GM12878 (cell line): Measurements from ENCODE around the gene KIF12. TPM values are rescaled to one million over a fixed set of nuclear protein-coding genes. Genes with fewer than 3 reads are reported as not detected.

ENCODE experiments used
- CEBPB ChIP-seq, 2 experiments: fragments of 150-350 bp in 1 of 2; IDR thresholded peaks; 2 replicates each; pipeline ENCODE4 v1.6.1; 2012 to 2014; ENCODE audit warnings: low read depth in 2 of 2, low read length in 2 of 2, borderline replicate concordance in 1 of 2, inconsistent platforms in 1 of 2
- IRF4 ChIP-seq: IDR thresholded peaks from 2 replicates; pipeline ENCODE4 v1.6.1; 2011; ENCODE audit warnings: low read depth, low read length
- NFIC ChIP-seq: IDR thresholded peaks from 2 replicates; pipeline ENCODE4 v1.6.1; 2012; ENCODE audit warnings: low read depth, mild to moderate bottlenecking, inconsistent platforms, low read length, moderate library complexity
- NR2F1 ChIP-seq: fragments of 450-650 bp; conservative IDR thresholded peaks from 2 replicates; pipeline ENCODE4 v1.6.1; 2017; ENCODE audit warnings: mild to moderate bottlenecking
- POLR2A ChIP-seq: IDR thresholded peaks from 2 replicates; pipeline ENCODE4 v1.6.1; 2011; ENCODE audit warnings: low read depth, mild to moderate bottlenecking, low read length
- RFX5 ChIP-seq: IDR thresholded peaks from 2 replicates; pipeline ENCODE4 v1.6.1; 2011; ENCODE audit warnings: low read depth, low read length, improper control_type of control experiment
- SPI1 ChIP-seq: IDR thresholded peaks from 2 replicates; pipeline ENCODE4 v1.6.1; 2011; ENCODE audit warnings: low read depth, mild to moderate bottlenecking, low read length, moderate library complexity, borderline replicate concordance; ENCODE audit not compliant: insufficient read depth
- TBL1XR1 ChIP-seq: IDR thresholded peaks from 2 replicates; pipeline ENCODE4 v1.6.1; 2012; ENCODE audit warnings: low read depth, low read length, improper control_type of control experiment
- polyA plus RNA-seq, 11 experiments: library from polyadenylated mRNA; depleted of rRNA in 4 of 11; unstranded in 6 of 11; stranded (reverse) in 5 of 11; fragments of >200 nt; fragmentation: Nextera tagmentation in 4 of 11; fragmentation: Illumina TruSeq in 1 of 11; extraction: Ambion mirVana in 4 of 11; extraction: Trizol in 1 of 11; gene quantifications; 1 replicate in 1 of 11; 2 replicates in 10 of 11; pipeline versions ENCODE4 v1.2.1 to v1.2.3, GENCODE V29; 2011 to 2016; ENCODE audit warnings: inconsistent platforms in 2 of 11, missing spikeins in 2 of 11, low read depth in 1 of 11
- total RNA-seq, 4 experiments: library from RNA; depleted of rRNA in 3 of 4; stranded (reverse); fragments of >200 nt in 3 of 4; fragmentation: Illumina TruSeq in 1 of 4; extraction: Trizol in 1 of 4; gene quantifications; 2 replicates each; pipeline versions ENCODE4 v1.2.1 to v1.2.3, GENCODE V29; 2013 to 2021
- TF ChIP-seq, protein P1 (sequence below): IDR thresholded peaks from 2 replicates; pipeline ENCODE4 v1.6.1; 2012; ENCODE audit warnings: mild to moderate bottlenecking, low read depth, low read length
- TF ChIP-seq, protein P2 (sequence below): fragments of 450-650 bp; IDR thresholded peaks from 2 replicates; pipeline ENCODE4 v1.6.1; 2016; ENCODE audit warnings: mild to moderate bottlenecking
- TF ChIP-seq, protein P3 (sequence below): IDR thresholded peaks from 2 replicates; pipeline ENCODE4 v1.6.1; 2011; ENCODE audit warnings: borderline replicate concordance, low read depth, mild to moderate bottlenecking, moderate library complexity, low read length; ENCODE audit not compliant: insufficient read depth, poor library complexity, severe bottlenecking
- TF ChIP-seq, protein P4 (sequence below): IDR thresholded peaks from 2 replicates; pipeline ENCODE4 v1.6.1; 2011; ENCODE audit warnings: low read depth, mild to moderate bottlenecking, low read length, moderate library complexity, borderline replicate concordance; ENCODE audit errors: extremely low read depth
- TF ChIP-seq, protein P5 (sequence below): IDR thresholded peaks from 2 replicates; pipeline ENCODE4 v1.6.1; 2011; ENCODE audit warnings: low read depth, low read length, improper control_type of control experiment, borderline replicate concordance
- TF ChIP-seq, protein P6 (sequence below): fragments of 450-650 bp; IDR thresholded peaks from 2 replicates; pipeline ENCODE4 v1.6.1; 2016; ENCODE audit warnings: mild to moderate bottlenecking, moderate library complexity, borderline replicate concordance

Gene KIF12
- total and polyA plus RNA-seq, 10 of the 15 experiments (the other 5 are each of a cell fraction or from before 2014, with no cell fraction given), result not detected

DNA sequence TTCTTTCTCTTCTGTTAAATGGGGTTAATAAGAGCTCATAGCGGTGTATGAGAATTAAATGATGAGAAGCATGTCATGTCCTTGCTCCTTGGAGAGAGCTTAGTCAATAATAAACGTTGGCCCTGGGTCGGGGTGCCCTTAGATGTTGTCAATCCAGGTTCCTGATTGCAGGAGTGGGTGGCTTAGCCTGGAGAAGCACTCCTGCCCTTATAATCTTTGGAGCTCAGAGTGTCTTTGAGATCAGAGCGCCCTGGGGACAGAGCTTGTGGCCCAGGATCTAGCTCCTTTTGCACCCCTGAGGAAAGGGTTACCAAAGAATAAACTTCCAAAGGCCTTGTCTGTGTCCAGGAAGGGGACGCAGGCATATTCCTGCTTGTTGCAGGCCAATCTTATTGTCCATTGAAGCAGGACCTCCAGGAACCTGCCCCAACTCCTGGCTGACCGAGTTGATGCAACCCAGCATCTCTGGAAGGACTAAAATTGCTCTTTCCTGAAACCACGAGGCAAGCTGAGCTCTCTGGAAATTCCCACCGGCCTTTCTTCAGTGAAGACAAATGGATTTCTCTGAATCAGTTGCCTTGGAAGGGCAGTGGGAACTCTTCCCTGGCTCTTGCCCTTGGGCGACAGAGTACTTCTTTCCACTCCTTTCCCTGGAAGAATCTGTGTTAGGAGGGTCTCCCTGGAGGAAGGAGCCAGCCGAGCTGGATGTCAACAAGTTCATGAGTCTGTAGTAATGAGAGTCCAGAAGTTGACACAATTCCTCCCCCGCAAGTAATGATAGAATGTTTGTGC, 14.6 kb downstream of the KIF12 start (continued):
- TF ChIP-seq, protein P1, sequence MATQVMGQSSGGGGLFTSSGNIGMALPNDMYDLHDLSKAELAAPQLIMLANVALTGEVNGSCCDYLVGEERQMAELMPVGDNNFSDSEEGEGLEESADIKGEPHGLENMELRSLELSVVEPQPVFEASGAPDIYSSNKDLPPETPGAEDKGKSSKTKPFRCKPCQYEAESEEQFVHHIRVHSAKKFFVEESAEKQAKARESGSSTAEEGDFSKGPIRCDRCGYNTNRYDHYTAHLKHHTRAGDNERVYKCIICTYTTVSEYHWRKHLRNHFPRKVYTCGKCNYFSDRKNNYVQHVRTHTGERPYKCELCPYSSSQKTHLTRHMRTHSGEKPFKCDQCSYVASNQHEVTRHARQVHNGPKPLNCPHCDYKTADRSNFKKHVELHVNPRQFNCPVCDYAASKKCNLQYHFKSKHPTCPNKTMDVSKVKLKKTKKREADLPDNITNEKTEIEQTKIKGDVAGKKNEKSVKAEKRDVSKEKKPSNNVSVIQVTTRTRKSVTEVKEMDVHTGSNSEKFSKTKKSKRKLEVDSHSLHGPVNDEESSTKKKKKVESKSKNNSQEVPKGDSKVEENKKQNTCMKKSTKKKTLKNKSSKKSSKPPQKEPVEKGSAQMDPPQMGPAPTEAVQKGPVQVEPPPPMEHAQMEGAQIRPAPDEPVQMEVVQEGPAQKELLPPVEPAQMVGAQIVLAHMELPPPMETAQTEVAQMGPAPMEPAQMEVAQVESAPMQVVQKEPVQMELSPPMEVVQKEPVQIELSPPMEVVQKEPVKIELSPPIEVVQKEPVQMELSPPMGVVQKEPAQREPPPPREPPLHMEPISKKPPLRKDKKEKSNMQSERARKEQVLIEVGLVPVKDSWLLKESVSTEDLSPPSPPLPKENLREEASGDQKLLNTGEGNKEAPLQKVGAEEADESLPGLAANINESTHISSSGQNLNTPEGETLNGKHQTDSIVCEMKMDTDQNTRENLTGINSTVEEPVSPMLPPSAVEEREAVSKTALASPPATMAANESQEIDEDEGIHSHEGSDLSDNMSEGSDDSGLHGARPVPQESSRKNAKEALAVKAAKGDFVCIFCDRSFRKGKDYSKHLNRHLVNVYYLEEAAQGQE, result no peak
- TF ChIP-seq NFIC, result no peak
- TF ChIP-seq NR2F1, result no peak
- TF ChIP-seq, protein P2, sequence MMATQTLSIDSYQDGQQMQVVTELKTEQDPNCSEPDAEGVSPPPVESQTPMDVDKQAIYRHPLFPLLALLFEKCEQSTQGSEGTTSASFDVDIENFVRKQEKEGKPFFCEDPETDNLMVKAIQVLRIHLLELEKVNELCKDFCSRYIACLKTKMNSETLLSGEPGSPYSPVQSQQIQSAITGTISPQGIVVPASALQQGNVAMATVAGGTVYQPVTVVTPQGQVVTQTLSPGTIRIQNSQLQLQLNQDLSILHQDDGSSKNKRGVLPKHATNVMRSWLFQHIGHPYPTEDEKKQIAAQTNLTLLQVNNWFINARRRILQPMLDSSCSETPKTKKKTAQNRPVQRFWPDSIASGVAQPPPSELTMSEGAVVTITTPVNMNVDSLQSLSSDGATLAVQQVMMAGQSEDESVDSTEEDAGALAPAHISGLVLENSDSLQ, result no peak
- no peak for TF ChIP-seq TBL1XR1
- TF ChIP-seq, protein P3, sequence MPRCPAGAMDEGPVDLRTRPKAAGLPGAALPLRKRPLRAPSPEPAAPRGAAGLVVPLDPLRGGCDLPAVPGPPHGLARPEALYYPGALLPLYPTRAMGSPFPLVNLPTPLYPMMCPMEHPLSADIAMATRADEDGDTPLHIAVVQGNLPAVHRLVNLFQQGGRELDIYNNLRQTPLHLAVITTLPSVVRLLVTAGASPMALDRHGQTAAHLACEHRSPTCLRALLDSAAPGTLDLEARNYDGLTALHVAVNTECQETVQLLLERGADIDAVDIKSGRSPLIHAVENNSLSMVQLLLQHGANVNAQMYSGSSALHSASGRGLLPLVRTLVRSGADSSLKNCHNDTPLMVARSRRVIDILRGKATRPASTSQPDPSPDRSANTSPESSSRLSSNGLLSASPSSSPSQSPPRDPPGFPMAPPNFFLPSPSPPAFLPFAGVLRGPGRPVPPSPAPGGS, result no peak
- no peak for TF ChIP-seq SPI1
- TF ChIP-seq, protein P4, sequence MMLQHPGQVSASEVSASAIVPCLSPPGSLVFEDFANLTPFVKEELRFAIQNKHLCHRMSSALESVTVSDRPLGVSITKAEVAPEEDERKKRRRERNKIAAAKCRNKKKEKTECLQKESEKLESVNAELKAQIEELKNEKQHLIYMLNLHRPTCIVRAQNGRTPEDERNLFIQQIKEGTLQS, result no peak
- TF ChIP-seq IRF4, result no peak
- no peak for TF ChIP-seq RFX5
- TF ChIP-seq POLR2A, result no peak
- TF ChIP-seq, protein P5, sequence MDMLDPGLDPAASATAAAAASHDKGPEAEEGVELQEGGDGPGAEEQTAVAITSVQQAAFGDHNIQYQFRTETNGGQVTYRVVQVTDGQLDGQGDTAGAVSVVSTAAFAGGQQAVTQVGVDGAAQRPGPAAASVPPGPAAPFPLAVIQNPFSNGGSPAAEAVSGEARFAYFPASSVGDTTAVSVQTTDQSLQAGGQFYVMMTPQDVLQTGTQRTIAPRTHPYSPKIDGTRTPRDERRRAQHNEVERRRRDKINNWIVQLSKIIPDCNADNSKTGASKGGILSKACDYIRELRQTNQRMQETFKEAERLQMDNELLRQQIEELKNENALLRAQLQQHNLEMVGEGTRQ, result no peak
- no peak for TF ChIP-seq CEBPB (IDR thresholded peaks at IDR 0.05; ENCODE audit: borderline replicate concordance in 1 of 2, low read depth in 2 of 2, low read length in 2 of 2)
- TF ChIP-seq, protein P6, sequence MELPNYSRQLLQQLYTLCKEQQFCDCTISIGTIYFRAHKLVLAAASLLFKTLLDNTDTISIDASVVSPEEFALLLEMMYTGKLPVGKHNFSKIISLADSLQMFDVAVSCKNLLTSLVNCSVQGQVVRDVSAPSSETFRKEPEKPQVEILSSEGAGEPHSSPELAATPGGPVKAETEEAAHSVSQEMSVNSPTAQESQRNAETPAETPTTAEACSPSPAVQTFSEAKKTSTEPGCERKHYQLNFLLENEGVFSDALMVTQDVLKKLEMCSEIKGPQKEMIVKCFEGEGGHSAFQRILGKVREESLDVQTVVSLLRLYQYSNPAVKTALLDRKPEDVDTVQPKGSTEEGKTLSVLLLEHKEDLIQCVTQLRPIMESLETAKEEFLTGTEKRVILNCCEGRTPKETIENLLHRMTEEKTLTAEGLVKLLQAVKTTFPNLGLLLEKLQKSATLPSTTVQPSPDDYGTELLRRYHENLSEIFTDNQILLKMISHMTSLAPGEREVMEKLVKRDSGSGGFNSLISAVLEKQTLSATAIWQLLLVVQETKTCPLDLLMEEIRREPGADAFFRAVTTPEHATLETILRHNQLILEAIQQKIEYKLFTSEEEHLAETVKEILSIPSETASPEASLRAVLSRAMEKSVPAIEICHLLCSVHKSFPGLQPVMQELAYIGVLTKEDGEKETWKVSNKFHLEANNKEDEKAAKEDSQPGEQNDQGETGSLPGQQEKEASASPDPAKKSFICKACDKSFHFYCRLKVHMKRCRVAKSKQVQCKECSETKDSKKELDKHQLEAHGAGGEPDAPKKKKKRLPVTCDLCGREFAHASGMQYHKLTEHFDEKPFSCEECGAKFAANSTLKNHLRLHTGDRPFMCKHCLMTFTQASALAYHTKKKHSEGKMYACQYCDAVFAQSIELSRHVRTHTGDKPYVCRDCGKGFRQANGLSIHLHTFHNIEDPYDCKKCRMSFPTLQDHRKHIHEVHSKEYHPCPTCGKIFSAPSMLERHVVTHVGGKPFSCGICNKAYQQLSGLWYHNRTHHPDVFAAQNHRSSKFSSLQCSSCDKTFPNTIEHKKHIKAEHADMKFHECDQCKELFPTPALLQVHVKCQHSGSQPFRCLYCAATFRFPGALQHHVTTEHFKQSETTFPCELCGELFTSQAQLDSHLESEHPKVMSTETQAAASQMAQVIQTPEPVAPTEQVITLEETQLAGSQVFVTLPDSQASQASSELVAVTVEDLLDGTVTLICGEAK, result no peak
